ENCODE results near the gene CXCL17.
A peak's percentile ranks its signal among the peaks of the same experiment; 100 is the strongest.

The CXCL17 gene

GRCh38 chr19:42407085-42407815 is 35.5 kb downstream of the CXCL17 start:
- DNase-seq (ENCODE audit: low read depth), result no peak
- H3K4me3 ChIP-seq (ENCODE audit: low read depth, low read length), result no peak overlapping the region
- TF ChIP-seq, protein P1, sequence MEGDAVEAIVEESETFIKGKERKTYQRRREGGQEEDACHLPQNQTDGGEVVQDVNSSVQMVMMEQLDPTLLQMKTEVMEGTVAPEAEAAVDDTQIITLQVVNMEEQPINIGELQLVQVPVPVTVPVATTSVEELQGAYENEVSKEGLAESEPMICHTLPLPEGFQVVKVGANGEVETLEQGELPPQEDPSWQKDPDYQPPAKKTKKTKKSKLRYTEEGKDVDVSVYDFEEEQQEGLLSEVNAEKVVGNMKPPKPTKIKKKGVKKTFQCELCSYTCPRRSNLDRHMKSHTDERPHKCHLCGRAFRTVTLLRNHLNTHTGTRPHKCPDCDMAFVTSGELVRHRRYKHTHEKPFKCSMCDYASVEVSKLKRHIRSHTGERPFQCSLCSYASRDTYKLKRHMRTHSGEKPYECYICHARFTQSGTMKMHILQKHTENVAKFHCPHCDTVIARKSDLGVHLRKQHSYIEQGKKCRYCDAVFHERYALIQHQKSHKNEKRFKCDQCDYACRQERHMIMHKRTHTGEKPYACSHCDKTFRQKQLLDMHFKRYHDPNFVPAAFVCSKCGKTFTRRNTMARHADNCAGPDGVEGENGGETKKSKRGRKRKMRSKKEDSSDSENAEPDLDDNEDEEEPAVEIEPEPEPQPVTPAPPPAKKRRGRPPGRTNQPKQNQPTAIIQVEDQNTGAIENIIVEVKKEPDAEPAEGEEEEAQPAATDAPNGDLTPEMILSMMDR (conservative IDR thresholded peaks at IDR 0.05; ENCODE audit: low read depth, low read length), result no peak

DNA sequence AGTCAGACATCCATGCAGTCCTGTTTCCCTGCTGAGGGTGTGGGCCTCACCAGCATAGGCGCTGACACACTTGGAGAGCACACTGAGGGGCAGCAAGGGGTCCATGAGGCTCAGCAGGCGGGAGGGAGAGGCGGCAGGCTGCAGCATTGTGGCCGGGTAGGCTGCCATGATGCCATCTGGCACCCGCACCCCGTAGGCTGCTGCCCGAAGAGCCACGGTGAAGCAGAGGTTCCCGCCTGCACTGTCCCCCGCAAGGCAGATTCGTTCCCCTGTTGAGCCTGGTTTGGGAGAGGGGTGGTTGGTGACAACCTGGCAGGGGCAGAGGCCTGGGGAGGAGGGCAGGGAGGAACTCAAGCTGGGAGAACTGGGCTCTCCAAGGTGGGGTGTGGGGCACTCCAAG is 36.6 kb downstream of the CXCL17 start:
- no peak for DNase-seq (ENCODE audit: low read depth)

DNA sequence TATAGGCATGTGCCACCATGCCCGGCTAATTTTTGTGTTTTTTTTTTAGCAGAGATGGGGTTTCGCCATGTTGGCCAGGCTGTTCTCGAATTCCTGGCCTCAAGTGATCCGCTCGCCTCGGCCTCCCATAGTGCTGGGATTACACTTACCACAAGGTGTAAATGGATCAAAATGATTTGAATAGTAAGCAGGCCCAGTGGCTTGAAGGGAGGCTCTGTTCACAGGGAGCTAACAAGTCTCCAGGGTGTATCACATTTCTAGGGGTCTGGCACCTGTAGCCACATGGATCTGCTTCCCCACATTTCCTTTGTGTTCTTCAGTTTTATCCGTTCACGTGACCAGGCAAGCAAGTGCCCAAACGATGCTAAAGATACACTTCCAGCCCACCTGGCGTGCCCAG is 39.2 kb downstream of the CXCL17 start:
- no peak for DNase-seq (ENCODE audit: low read depth)
- TF ChIP-seq, protein P1 (conservative IDR thresholded peaks at IDR 0.05; ENCODE audit: low read depth, low read length), result no peak
- no peak overlapping the region for H3K4me3 ChIP-seq (ENCODE audit: low read depth, low read length)

More for the DNA sequence above, 36.6 kb downstream of the CXCL17 start:
- no peak overlapping the region for H3K4me3 ChIP-seq (ENCODE audit: low read depth, low read length)
- TF ChIP-seq, protein P1 (conservative IDR thresholded peaks at IDR 0.05; ENCODE audit: low read depth, low read length), result no peak

GRCh38 chr19:42402376-42403116 is 40.2 kb downstream of the CXCL17 start:
- TF ChIP-seq, protein P1 (conservative IDR thresholded peaks at IDR 0.05; ENCODE audit: low read depth, low read length), result no peak
- DNase-seq (ENCODE audit: low read depth), result no peak
- no peak overlapping the region for H3K4me3 ChIP-seq (ENCODE audit: low read depth, low read length)

DNA sequence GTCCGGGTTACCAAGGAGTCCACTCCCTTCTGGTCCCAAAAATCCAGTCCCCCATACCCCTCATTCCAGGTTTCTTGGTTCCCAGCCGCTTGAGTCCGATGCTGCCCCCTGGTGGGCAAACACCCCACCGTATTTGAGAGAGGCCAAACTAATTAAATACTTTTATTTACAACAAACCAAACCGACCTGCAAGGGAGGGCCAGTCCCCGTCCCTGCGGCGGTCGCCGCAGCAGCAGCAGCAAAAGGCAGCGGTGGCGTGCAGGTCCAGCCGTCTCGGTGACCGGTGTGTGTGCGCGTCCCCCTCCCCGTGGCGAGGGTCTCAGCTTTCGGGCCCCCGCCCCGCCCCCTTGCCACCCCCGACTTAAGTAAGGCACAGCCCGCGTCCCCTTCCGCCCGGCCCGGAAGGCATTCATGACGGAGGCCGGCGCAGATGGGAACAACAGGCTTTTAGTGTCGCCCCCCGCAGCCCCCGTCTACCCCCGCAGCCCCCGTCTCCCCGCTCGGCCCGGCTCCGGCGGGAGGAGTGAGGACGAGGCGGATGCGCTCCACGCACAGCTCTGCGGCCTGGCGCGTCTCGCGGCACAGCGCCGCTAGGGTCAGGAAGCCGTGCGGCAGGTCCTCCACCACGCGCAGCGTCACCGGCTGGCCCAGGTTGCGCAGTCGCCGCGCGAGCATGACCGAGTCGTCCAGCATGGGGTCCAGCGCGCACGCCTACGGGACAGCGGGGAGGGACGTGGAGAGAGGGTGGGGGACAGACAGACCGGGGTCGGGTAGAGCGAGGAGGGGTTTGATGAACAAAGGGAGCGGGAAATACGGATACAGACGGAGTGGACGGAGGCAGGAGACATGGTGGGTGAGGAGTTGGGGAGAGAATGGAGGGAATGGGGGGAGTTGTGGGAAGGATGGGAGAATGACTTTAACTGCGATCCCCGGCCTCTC is 41.1 kb downstream of the CXCL17 start:
- H3K4me3 ChIP-seq (ENCODE audit: low read depth, low read length), result peak overlapping the region; percentile 64
- peak; percentile 84 for DNase-seq (ENCODE audit: low read depth)
- TF ChIP-seq, protein P1 (conservative IDR thresholded peaks at IDR 0.05; ENCODE audit: low read depth, low read length), result peak; percentile 84

- no peak for DNase-seq (ENCODE audit: low read depth)
- H3K4me3 ChIP-seq (ENCODE audit: low read depth, low read length), result no peak overlapping the region
- TF ChIP-seq, protein P1 (conservative IDR thresholded peaks at IDR 0.05; ENCODE audit: low read depth, low read length), result no peak
Measured at GRCh38 chr19:42400404-42400803, 42.3 kb downstream of the CXCL17 start.

Measured in choroid plexus epithelial cell (primary cell).